ENCODE results near the gene SYTL3. TPM values are rescaled to one million over a fixed set of nuclear protein-coding genes. Genes with fewer than 3 reads are reported as not detected.

The SYTL3 gene
- total and polyA plus RNA-seq, 2 experiments from 2014 or later: 0.07 TPM; not detected in 1

DNA sequence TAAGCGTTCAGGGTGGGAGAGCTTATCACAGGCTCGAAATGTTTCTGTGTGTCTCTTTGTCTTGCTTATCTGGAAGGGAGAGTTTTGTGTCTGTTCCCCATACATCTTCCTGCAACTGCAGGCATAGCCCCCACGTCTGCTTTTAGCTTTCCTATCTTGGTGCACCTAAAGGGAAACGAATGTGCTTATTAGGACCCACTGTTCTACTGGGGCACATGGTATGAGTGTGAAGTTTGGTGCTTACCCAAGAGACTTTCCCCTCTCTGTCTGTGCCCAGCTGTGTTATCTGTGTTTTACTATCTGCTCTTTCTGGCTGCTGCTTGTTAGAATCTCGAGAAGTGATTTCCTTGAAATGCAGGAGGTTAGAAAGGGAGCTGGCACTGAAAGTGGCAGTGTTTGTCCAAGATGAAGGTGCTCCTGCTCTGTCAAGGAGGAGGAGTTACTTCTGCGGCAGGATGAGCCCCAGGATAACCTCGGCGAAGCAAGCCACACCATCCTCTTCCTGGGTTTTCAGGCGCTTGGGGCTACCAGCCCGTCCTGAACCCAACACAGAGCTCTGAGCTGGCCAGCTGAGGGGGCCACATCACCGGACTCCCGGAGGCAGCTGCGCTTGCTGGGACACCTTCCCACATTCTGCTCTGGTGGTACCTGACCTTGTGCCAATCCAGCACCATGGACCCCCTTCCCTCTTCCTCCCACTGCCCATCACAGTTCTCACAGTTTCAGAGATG lies 28.7 kb upstream of the SYTL3 start:
- no peak for TF ChIP-seq JUNB (IDR thresholded peaks at IDR 0.05; ENCODE audit: unreplicated experiment)
- TF ChIP-seq EZH2phosphoT487 (IDR thresholded peaks at IDR 0.05; ENCODE audit: unreplicated experiment): no peak
- no peak for TF ChIP-seq STAT1 (IDR thresholded peaks at IDR 0.05; ENCODE audit: unreplicated experiment)
- TF ChIP-seq, protein P1, sequence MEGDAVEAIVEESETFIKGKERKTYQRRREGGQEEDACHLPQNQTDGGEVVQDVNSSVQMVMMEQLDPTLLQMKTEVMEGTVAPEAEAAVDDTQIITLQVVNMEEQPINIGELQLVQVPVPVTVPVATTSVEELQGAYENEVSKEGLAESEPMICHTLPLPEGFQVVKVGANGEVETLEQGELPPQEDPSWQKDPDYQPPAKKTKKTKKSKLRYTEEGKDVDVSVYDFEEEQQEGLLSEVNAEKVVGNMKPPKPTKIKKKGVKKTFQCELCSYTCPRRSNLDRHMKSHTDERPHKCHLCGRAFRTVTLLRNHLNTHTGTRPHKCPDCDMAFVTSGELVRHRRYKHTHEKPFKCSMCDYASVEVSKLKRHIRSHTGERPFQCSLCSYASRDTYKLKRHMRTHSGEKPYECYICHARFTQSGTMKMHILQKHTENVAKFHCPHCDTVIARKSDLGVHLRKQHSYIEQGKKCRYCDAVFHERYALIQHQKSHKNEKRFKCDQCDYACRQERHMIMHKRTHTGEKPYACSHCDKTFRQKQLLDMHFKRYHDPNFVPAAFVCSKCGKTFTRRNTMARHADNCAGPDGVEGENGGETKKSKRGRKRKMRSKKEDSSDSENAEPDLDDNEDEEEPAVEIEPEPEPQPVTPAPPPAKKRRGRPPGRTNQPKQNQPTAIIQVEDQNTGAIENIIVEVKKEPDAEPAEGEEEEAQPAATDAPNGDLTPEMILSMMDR (conservative IDR thresholded peaks at IDR 0.05; ENCODE audit: low read depth in 2 of 2): no peak
- no peak for TF ChIP-seq NANOG (IDR thresholded peaks at IDR 0.05; ENCODE audit: borderline replicate concordance)
- no peak for TF ChIP-seq POLR2AphosphoS5 (IDR thresholded peaks at IDR 0.05; ENCODE audit: low read depth)
- TF ChIP-seq, protein P2, sequence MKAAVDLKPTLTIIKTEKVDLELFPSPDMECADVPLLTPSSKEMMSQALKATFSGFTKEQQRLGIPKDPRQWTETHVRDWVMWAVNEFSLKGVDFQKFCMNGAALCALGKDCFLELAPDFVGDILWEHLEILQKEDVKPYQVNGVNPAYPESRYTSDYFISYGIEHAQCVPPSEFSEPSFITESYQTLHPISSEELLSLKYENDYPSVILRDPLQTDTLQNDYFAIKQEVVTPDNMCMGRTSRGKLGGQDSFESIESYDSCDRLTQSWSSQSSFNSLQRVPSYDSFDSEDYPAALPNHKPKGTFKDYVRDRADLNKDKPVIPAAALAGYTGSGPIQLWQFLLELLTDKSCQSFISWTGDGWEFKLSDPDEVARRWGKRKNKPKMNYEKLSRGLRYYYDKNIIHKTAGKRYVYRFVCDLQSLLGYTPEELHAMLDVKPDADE (IDR thresholded peaks at IDR 0.05): no peak
- TF ChIP-seq CREB1 (CRISPR knock-in tag; IDR thresholded peaks at IDR 0.05; ENCODE audit: low read depth): no peak
- TF ChIP-seq ZNF331 (CRISPR knock-in tag; IDR thresholded peaks at IDR 0.05; ENCODE audit: low read depth): no peak
- TF ChIP-seq ZNF114 (CRISPR knock-in tag; IDR thresholded peaks at IDR 0.05): no peak
- TF ChIP-seq, protein P3, sequence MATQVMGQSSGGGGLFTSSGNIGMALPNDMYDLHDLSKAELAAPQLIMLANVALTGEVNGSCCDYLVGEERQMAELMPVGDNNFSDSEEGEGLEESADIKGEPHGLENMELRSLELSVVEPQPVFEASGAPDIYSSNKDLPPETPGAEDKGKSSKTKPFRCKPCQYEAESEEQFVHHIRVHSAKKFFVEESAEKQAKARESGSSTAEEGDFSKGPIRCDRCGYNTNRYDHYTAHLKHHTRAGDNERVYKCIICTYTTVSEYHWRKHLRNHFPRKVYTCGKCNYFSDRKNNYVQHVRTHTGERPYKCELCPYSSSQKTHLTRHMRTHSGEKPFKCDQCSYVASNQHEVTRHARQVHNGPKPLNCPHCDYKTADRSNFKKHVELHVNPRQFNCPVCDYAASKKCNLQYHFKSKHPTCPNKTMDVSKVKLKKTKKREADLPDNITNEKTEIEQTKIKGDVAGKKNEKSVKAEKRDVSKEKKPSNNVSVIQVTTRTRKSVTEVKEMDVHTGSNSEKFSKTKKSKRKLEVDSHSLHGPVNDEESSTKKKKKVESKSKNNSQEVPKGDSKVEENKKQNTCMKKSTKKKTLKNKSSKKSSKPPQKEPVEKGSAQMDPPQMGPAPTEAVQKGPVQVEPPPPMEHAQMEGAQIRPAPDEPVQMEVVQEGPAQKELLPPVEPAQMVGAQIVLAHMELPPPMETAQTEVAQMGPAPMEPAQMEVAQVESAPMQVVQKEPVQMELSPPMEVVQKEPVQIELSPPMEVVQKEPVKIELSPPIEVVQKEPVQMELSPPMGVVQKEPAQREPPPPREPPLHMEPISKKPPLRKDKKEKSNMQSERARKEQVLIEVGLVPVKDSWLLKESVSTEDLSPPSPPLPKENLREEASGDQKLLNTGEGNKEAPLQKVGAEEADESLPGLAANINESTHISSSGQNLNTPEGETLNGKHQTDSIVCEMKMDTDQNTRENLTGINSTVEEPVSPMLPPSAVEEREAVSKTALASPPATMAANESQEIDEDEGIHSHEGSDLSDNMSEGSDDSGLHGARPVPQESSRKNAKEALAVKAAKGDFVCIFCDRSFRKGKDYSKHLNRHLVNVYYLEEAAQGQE (IDR thresholded peaks at IDR 0.05; ENCODE audit: unreplicated experiment): no peak
- Histone ChIP-seq H3K27ac (ENCODE audit: low read depth) (0 out of 2 replicates have a peak overlapping the region, but pooled peaks have one; percentile 9), H3K9me2 (ENCODE audit: insufficient read depth) (no peaks in the 10 kb centered on the region), H3K4me2 (no peak overlapping the region), H3K4me1 (ENCODE audit: insufficient read depth) (no peaks in the 10 kb centered on the region), H3K4me3 (no peak overlapping the region), H3F3A (replicated peaks; ENCODE audit: low read depth) (no peaks in the 10 kb centered on the region), H3K27me3 (ENCODE audit: insufficient read depth) (no peaks in the 10 kb centered on the region), H2AFZ (no peak overlapping the region), H3K79me2 (replicated peaks; ENCODE audit: insufficient read depth) (peaks cover 7% of the 10 kb centered on the region; the same call in 1 of the 2 replicates), H4K20me1 (replicated peaks; ENCODE audit: insufficient read depth) (no peaks in the 10 kb centered on the region; the same call in 1 of the 2 replicates), H3K36me3 (ENCODE audit: insufficient read depth) (peaks cover 7% of the 10 kb centered on the region)
- Mint-ChIP-seq H3K27me3 (ENCODE audit: insufficient read depth, low read depth, poor library complexity) (peaks cover 12% of the 10 kb centered on the region), H3K36me3 (ENCODE audit: low read depth) (peaks cover 68% of the 10 kb centered on the region), H3K4me3 (no peak overlapping the region), H3K4me1 (peaks cover 3% of the 10 kb centered on the region; the same call in 1 of the 3 replicates), H3K9me3 (no peaks in the 10 kb centered on the region), H3K27ac (no peak overlapping the region)
- DNase-seq (ENCODE audit: low spot score) (no peak), ATAC-seq (no peak)
